Ureter (tissue), 1 donor: Measurements from ENCODE around the gene TMEM117. TPM values are rescaled to one million over a fixed set of nuclear protein-coding genes. Genes with fewer than 3 reads are reported as not detected.

ENCODE experiments used
- DNase-seq: peaks from one replicate; pipeline ENCODE4 v3.0.0-alpha.2; 2020; ENCODE audit warnings: low spot score
- total RNA-seq: library from RNA; stranded (reverse); gene quantifications from one replicate; pipeline ENCODE4 v1.2.4, GENCODE V29; 2023
- donor health status: DM: yes; HTN: yes; CAD: no.

Gene TMEM117
- 16.7 TPM for total RNA-seq

- DNase-seq, result peak; percentile 71
Observed at GRCh38 chr12:43835656-43836474, at the start of gene TMEM117. Gene TMEM117 (plus strand): TSS chr12:43836081.

- no peak for DNase-seq
Observed at GRCh38 chr12:43786899-43787693, 48.8 kb upstream of the TMEM117 start.

GRCh38 chr12:43789941-43790340, 45.9 kb upstream of the TMEM117 start:
- no peak for DNase-seq

- no peak for DNase-seq
Observed at GRCh38 chr12:43795716-43796280, 40.1 kb upstream of the TMEM117 start.

DNA sequence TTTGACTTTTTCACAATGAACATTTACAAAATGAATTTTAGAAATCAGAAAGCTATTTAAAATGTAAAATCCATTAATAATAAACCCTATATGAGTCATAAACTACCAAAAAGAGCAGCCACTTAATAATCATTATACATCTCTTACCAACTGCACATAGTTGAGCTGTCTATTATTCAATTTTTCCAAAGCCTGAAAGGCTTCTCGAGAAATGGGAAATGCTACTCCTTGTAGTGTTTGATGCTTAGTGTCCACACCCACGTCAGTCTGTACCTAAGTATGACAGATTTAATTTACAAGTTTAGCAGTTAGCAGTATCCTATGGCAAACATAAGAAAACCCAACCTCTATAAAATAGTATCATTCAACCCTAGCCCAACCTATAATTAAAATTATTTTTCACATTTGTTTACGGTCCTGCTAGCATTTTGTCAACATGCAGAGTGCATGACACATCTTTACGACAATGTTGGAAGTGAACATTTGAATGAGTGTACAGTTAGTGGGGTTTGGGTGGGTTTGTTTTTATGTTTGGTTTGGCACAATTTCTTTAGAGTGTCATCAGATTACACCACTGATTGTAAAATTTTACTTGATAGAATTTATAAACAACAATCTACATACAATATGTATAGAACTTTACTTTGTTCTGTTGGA, 38.2 kb upstream of the TMEM117 start:
- DNase-seq, result no peak

DNA sequence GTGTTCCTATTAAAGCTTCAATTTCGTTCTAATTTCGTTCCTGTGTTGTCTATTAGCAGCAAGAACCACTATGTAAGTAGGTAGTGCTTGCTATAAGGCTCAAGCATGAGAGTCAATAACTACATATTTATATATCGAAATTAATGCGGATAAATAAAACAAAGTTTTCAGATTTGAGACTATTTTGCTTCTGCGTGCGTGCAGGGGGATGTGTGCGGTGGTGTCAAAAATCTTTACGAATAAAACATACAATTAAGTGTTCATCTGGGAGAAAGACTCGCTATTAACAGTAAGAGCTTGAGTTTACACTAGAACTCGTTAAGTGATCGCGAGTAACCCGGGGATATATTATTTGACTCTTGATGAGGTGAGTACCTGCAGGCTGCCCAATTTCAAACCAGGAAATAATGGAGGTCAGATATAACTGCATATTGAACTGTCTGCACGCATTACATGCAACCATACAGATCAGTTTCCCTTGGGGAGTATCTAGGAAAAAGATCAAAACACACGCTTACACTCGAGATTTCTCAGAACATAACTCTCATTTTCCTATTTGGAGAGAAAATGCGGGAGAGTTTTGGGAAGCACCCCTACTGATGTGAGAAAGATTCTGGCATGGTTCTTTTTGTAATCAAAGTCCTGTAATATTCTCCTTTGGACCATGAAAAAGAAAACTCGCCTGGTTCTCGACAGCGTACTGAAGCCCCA, 30.6 kb upstream of the TMEM117 start:
- DNase-seq, result no peak

GRCh38 chr12:43805860-43806736, 29.8 kb upstream of the TMEM117 start, which contains the start of gene TWF1:
Gene TWF1 (minus strand): TSS chr12:43806317. CDS start chr12:43806245, 72 bp downstream.
- peak; percentile 89 for DNase-seq

DNA sequence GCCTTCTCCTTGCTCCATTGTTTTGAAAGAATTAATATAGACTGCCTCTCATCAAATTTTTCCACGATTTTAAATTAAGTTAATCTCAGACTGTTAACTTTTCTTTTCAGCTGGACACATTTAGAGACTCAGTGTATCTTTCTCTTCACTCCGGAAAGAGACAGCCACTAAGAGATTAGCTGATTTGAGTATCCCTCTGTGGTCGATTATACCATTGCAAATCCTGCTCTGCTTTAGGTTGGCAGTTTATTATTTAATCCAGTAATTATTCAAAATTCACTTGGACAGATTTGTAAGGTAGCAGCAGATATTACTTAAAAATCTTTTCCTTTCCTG, 29.2 kb upstream of the TMEM117 start:
- no peak for DNase-seq

DNA sequence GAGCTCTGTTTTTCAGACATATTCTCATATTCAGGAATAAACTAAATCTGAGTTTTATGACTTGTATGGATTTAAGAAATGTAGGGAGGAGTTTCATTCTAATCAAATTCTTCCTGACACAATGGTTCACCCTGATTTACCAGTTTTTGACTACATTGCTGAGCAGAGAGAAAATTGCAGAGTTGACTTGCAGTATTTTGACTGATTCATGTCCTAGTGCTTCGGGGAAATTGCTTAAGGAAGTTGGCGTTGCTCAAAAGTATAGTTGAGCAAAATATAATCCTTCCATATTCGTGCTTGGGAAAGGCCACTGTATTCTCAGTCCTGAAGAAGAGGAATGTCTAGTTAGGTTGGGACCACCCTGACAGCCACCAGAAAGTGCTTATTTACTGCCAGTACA, 28.5 kb upstream of the TMEM117 start:
- DNase-seq, result no peak

DNA sequence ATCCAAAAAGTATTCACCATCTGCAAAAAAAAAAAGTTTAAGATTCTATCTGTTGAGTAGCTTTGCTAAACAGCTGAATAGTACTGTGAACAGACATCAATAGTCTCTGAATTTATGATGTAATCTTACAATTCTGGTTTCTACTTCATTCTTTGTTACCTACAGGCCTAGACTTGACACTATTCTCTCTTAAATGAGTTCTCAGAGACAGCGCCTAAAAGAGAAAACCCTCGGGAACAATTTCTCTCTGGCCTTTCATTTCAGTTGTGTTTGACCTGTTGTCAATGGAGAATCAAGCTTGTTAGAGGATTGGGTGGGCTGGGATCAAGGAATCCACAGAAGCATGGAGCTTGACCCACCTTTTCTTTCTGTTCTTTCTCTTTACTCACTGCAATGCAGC, 23.8 kb upstream of the TMEM117 start:
- no peak for DNase-seq

- DNase-seq, result no peak
Observed at GRCh38 chr12:43812926-43813325, 23.0 kb upstream of the TMEM117 start.

- DNase-seq, result no peak
Observed at GRCh38 chr12:43815416-43815815, 20.5 kb upstream of the TMEM117 start.

GRCh38 chr12:43816168-43816567, 19.7 kb upstream of the TMEM117 start:
- no peak for DNase-seq

DNA sequence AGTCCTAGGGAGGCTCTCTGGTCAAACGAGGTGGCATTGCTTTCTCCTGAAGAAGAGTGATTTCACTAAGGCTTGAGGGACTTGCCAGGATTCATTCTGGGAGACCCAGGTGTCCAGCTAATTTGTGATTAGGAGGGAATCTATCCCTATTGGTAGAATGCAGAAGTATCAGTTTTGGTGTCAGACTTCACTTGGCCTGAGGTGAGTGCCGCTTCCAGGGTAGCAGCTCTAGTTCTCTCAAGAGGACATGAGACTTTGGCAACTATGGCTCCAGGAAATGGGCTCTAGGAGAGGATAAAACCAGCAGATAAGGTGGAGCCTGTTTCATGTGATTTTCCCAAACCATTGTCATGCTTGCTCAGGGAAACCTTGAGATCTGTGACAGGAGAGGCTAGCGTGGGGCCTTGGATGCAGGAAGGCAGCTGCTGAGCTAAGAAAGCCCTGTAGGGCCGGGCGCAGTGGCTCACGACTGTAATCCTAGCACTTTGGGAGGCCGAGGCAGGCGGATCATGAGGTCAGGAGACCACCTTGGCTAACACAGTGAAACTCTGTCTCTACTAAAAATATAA, 11.6 kb upstream of the TMEM117 start:
- no peak for DNase-seq

GRCh38 chr12:43826681-43827080, 9.2 kb upstream of the TMEM117 start:
- no peak for DNase-seq

DNA sequence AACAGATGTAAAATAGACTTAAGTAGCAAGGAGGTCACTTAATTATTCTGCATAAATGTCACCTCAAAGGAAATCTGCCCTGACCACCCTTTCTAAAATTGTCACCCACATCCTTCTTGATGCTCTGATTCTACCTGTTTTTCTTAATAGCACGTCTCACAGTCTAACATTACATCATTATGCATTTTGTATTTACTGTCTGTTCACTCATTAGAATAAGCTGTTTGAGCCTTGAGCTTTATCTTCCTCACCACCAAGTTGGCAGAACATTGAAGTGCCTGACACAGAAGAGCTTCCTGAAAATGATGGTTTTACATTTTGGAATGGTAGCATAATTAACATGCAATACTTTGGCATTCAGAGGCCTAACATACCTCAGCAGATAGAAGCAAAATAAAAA, 8.8 kb upstream of the TMEM117 start:
- no peak for DNase-seq

- DNase-seq, result no peak
Observed at GRCh38 chr12:43832463-43833168, 3.3 kb upstream of the TMEM117 start.

GRCh38 chr12:43835264-43835655, 621 bp upstream of the TMEM117 start:
- no peak for DNase-seq

DNA sequence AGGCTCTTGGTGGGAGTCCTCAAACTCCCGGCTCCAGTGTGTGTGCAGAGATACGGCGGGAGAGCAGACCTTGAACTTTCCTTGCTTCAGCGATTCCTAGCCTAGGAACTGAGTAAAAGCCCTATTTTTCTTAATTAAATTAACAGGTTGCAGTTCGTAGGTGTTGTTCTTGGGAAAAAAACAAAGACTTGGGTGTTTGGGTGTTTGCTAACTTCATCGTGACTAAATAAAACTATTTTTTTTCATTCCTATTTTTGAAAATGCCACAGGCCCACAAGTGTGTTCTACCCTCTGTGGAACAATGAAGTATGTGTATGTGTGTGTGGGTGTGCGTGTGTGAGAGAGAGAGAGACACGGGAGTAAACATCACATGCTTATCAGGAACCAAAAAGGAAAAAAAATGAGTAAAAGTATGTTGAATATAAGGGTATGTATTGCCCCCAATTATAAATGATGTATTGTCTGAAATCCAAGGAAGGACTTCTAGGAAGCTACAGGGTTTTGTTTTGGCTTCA, 651 bp downstream of the TMEM117 start:
- no peak for DNase-seq
